NCI-H526 treated with DMSO at 0.1 percent for 48 hours (cell line): Measurements from ENCODE around the gene C11orf86.
"Not testable (repeated sequence)": the region's sequence is repeated elsewhere in the genome, so short reads cannot be mapped to it uniquely, and the experiment has no call there.

Experiments used
- DNase-seq: peaks from one replicate; lab custom pipeline; 2025; lab: John Stamatoyannopoulos, UW

C11orf86 gene, protein sequence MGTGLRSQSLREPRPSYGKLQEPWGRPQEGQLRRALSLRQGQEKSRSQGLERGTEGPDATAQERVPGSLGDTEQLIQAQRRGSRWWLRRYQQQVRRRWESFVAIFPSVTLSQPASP

DNA sequence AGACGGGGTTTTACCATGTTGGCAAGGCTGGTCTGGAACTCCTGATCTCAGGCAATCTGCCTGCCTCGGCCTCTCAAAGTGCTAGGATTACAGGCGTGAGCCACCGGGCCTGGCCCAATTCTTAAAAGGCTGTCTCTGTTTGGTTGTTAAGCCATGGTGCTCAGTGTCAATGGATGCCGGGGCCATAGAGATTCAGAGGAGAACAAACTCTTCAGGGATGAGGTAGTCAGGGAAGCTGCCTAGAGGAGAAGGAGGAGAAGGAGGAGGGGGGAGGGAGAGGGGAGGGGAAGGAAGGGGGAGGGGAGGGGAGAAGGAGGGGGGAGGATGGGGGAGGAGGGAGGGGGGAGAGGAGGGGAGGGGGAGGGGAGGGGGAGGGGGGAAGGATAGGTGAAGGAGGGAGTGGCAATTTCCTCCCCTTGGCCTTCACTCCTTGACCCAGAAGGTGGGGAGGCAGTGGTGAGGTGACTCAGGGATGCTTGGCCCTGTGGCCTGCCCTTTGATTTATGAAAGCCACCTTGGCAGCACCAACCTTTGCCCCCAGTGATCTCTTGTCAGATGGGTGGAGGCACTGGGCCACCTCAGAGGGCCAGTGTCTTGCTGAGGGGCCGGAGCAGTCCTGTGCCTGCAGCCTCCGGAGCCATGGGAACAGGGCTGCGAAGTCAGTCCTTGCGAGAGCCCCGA lies at the start of gene C11orf86:
TSS of gene C11orf86 (plus strand) at position 581 of the 681 bp plus-strand sequence. CDS start at position 640, 59 bp downstream.
- DNase-seq, result no peak

DNA sequence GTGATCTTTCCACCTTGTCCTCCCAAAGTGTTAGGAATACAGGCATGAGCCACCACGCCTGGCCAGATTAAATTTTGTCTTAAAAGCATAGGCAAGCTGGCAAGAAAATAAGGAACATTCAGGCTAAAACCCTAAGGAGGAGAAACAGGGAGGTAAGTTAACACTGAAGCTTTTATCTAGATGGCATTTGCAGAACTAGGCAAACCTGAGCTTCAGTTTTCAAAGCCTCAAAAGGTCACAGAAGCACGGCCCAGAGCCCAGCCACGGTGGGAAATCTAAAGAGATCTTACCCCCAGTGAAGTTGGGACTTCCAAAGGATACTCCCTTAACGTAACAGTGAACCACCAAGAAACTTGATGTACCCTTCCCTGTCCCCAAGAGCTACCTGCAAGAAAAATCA lies 45.4 kb upstream of the C11orf86 start:
- DNase-seq, result no peak

DNA sequence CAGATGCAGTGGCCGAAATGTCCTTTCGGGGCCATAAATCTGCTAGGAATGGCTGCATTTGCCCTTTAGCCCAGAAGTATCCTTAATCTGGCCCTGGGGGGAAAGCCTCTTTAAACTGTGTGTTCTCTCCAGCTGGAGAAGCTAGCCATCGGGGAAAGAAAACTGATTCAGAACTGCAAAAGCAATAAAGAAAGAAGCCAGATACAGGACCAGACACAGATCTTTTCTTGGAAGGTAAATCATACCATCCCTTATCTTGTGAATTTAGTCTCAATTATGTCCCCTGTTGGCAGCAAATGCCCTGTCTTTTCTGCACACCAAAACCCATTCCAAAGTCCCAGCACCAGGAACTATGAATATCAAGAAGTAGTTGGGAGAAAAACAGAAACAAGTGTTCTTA lies 42.6 kb upstream of the C11orf86 start:
- no peak for DNase-seq

DNA sequence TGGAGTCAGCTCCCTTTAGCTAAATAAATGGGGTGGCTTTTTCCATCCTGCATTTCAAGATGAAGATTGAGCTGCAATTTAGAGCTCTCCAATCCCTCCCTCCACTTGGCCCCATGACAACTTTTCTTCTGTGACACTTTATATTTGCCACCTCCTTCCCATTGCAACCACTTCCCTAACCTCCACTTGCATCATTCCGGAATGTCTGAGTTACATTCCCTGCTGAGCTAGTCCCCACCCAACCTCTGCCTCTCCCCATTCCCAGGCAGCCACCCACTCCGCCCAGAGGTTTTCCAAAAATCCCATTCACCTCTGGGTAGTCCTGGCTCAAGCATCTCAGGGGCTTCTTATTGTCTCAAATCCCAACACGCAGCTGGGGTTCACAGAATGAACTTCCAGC lies 41.6 kb upstream of the C11orf86 start:
- DNase-seq, result no peak

DNA sequence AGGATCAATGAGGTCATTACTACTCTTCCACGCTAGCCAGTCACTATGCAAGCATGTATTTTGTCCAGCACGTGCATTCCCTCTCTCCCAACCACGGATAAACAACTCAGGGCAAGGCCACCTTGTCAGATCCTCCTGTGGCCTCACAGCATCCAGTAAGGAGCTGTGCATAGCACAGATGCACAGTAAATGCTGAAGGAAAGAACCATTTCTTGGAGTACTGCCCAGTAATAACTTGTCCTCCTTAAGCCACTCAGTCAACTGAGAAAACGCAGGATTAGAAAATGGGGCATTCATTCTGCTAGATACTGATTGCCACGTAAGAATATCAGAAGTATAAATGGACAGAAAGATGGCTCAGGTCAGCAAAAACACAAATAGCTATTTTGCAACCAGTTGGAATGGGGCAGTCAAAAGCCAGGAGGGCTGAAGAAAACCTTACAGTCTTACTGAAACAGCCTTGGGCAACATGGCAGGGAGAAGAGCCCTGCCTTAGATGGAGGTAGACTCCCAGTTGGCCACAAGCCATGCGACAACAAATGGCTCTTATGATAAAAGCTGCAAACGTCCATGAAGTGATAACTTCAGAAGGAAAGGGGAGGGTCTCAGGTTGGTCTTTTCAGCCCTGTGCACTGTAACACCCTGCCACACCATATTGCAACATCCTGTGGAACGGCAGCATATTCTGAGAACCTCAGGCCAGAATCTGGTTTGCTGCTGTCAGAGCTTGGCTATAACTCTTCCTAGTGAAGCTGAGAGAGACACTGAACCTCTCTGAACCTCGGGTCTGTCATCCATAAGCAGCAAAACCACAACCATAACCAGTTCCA lies 39.9 kb upstream of the C11orf86 start:
- DNase-seq, result no peak

DNA sequence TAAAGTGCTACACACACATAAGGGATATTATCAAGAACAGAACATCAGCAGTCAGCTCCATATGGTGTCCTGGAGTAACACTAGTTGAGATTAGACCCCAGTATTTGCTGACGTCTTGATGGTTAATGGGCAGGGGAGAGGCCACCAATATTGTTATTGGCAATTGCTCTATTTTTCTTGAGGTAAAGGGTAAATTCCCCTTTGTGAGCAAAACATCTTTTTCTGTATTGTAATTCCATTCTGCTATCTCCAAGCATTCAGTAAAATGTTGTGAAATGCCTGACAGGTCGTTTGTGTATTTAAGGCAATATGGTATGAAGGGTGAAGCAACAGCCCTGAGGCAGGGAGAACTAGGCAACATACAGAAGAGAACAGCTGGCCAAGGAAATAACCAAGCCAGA lies 38.8 kb upstream of the C11orf86 start:
- no peak for DNase-seq

DNA sequence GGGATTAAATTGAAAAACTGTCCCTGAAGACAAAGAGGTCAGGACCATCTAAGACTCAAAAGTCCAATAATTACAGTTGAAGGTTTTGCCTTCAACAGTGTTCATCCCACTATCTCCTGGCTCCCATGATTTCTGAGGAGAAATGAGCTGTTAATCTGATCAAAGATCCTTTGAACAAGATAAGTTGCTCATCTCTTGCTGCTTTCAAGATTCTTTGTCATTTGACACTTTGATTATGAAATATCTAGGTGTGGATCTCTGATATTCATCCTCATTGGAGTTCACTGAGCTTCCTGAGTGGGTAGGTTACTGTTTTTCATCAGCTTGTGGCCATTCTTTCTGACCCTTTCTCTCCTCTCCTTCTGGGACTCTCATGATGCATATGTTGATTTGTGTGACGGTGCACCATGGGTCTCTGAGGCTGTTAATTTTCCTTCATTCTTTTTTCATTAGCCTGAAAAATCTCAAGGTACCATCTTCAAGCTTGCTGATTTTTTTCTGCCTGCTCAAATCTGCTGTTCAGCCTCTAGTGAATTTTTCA lies 37.8 kb upstream of the C11orf86 start:
- DNase-seq, result no peak

DNA sequence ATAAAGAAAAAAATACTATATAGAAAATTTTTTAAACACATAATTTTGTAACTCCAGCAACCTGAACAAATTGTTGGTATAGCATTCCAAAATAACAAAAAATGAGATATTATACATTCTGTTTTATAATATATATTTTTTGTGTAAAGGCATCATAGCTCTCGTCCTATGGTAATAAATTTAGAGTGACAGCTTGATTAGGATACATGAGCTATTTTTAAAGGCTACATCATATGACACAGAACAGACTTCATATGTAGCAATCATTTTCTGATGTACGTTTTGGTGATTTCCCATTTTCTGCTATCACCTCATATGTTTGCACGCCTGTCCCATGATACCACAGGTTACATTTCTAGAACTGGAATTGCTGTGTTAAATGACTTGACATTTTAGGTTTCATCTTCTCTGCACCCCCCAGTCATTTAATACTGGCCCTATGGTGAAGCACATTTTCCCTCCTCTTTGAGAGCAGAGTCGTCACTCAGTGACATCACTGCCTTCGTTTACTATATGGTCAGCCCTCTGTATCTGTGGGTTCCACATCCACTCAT lies 36.4 kb upstream of the C11orf86 start:
- DNase-seq, result no peak

DNA sequence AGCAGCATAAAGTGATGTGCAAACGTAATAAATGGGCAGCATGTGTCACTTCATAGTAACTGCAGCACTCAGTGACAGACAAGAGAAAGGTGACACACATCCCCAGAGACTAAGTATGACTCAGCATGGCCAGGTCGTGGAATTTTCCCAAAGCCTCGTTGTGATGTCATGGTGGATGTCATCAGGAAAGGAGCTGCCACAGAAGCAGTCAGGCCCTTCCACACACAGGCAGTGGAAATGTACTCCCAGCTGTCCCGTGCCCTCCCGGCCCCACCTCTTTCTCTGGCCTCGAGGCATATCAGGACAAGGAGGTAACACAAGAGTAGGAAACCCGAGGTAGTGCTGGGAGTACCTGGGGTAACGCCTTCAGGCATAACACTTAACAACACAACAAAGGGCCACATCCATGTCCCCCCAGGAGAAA lies 25.0 kb upstream of the C11orf86 start:
- DNase-seq, result no peak

DNA sequence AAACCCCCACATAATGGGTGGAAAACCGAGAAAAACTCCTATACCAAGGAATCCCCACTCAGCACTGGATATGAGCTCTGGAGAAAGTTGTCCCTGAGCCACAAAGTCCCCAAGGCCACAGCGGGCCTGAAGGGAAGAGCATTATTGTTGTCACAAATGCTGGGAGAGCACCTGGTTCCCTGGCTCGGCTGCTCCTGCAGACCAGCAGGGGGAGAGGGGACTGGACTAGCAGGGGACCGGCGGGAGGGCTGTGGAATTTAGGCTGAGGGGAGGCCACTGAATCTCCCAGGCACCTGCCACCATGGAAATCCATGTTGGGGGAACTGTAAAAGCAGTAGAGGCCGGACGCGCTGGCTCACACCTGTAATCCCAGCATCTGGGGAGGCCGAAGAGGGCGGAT lies 24.0 kb upstream of the C11orf86 start:
- no peak for DNase-seq

DNA sequence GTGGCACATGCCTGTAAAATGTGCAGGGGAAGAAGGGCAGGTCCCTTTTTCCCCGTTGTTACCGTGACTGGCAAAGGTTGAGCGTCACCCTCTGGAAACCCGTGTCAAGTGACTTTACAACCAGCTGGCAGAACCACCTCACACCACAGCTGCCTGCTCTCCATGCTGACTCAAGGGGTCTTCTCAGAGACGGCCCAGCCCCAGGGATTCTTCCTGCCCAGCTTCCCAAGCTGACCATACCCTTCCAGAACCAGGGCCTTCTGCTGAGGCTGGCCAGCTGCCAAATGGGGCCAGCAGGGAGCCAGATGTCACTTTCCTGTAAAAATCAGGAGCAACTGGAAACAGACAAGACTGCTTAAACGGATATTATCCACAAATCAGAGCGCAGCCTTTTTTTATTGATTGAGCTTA lies 23.2 kb upstream of the C11orf86 start:
- no peak for DNase-seq

DNA sequence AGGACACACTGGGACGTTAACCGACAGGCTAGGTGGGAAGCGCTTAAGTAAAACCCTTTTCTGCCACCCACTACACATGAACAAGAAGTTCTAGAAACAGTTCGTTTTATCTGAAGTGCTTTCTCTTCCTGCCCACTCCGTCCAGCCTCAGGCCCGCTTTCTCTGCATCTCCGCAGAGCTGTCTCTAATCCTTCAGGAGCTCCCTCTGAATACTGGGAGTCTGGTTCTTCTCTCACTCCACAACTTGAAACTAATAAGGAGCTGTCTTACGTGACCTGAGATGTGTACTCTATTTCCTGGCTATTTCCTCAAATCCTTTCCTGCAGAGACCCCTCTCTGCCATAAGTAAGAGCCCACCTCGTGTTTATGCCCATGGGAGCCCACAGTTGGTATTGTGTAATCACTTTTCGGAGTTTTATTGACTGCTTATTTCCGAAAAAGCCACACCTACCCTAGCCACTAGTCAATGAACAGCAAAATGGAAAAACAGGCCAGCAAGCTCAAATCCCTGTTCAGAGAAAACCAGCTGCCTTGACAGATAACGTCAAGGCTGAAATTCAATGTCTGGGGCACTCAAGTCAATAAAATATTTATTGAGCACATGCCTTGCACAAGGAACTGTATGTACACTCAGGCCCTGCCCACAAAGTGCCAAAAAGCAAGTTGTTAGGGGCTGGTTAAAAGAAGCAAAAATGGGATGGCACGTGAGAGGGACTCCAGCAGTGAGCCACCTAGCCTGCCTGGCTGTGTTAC lies 21.8 kb upstream of the C11orf86 start:
- DNase-seq, result no peak

DNA sequence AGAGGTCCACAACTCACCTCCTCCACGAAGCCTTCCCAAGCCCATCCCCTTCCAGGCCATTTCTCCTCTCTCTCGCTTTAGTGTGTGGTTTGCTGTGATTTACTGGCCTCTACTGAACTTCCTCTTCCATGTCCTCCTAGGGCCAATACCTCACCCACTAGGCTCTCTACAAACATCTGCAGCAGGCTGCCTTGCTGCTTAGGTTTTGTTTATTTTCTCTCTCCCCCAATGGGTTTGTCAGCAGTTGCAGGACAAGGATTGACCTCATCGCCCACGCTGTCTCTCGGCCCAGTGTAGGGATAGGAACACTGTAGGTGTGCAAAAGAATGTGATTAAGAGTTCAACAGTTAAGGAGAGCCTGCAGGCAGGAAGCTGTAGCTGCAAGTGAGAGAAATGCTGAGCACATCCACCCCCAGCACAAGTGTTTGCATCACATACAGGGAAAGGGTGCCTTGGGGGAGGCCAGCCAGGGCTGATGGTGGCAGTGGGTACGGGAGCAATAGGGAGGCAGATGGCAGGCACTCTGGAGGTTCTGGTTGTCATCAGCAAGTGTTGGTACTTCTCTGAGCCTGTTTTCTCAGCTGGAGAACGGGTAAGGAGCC lies 18.3 kb upstream of the C11orf86 start:
- DNase-seq, result no peak

DNA sequence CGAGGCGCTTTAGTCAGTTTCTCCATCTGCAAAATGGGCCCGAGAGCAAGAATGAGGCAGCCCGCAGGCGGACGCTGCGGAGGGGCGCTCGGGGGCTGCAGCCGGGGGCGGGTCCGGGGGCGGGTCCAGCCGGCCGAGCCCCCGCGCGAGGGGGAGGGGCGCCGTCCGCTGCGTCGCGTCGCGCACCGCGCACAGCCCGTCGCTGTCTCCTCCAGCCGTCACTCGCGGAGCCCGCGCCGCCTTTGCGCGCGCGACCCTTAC lies 17.2 kb upstream of the C11orf86 start:
- DNase-seq, result no peak

DNA sequence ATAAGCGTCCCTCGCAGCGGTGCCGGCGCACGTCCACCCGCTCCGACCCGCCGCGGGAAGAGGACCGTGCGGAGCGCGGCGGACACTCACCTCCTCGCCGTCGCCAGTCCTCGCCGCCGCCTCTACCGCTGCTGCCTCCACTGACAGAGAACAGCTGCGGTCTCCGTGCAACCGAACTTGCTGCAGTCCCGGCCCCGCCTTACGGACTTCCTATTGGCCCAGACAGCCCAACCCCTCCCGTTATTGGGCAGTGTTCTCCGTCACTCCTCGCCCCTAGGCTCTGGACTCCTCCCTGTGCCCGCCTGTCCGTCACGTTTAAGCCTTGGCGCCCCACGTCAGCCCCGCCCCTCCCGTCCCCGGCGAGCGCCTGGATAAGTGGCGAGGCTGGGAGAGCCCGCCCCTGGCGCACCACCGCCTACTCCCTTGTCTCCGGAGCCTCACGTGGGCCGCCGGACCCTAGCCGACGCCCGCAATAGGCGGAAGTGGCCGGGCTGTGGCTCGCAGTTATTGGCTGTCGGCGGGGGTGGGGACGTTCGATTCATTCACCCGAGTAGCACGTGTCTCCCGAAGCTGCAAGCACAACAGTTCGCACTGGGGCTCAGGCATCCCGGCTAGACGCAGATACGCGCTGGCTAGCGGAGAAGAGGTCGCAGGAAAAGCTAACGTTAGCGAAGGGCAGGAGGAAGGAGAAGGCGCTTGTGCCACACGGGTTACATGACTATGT lies 16.7 kb upstream of the C11orf86 start, which contains the start of gene PC:
TSS of gene PC (minus strand) at position 152 of the 724 bp plus-strand sequence. CDS start 86,224 bp downstream, outside the sequence.
- peak; percentile 100 for DNase-seq

DNA sequence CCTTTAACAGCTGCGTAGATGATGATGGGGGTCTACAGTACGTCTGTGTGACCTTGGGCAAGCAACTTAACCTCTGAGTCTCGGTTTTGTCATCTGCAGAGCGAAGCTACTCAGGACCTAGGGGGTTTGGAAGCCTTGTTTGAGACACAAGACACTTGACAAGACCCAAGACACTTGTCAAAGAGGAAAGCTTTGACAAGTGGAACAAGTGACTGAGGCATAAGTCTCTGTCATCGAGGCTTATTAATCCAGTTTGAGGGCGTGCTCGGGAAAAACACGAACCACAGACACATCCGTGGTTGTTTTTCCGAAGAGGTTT lies 16.2 kb upstream of the C11orf86 start:
- no peak for DNase-seq

DNA sequence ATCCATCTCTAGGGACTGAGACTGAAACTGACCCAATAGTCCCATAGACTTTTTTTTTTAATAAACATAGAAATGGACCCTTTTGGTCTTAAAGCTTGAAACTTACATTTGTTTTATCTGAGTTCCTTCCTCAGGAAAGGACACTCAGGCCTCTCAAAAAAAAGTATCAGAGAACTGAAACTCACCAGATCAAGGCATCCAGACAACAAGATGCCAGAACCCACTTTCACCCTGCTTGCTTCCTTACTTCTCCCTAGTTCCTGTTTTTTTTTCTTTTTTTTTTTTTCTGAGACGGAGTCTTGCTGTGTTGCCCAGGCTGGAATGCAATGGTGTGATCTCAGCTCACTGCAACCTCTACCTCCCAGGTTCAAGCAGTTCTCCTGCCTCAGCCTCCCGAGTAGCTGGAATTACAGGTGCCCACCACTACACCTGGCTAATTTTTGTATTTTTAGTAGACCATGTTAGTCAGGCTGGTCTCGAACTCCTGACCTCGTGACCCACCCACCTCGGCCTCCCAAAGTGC lies 13.4 kb upstream of the C11orf86 start:
- not testable (repeated sequence) for DNase-seq

DNA sequence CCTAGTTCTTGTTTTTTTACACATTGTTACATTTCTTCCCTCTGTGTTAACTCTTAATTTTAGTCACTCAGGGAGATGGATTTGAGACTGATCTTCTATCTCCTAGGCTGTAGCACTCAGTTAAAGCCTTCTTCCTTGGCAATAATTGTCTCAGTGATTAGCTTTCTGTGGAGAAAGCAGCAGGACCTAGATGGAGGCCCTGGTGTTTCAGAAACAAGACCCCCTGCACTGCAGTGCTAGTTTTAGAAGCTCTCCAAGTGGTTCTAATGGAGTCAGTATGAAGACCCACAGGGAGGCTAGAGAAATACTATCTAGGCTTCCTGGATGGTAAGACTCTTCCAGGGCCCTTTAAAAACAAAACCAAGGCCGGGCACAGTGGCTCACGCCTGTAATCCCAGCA lies 12.9 kb upstream of the C11orf86 start:
- DNase-seq, result no peak

DNA sequence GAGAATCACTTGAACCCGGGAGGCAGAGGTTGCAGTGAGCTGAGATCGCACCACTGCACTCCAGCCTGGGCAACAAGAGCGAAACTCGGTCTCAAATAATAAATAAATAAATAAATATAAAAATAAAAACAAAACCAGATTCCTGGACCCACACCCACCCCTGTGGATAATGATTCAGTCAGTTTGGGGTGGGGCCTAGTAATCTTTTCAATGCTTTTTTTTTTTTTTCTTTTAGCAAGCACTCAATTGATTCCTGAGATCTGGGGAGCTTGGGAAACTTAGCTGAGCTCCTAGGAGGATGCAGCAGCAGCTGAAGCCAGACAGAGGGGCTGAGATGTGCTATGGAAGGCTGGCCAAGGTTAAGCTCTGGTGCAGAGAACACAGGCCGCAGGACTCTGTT lies 12.3 kb upstream of the C11orf86 start:
- no peak for DNase-seq

DNA sequence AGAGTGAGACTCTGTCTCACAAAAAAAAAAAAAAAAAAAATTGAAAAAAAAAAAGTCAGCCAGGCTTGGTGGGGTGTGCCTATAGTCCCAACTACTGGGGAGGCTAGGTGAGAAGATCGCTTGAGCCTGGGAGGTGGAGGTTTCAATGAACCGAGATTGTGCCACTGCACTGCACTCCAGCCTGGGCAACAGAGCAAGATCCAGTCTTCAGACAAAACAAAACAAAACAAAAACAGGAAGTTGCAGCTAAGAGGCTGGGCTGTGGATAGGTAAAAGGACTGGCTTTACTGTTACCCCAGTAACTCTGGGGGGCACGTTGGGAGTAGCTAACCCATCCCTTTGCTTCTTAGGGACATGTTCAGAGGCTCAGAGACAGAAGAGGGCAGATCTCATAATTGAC lies 10.6 kb upstream of the C11orf86 start:
- no peak for DNase-seq

DNA sequence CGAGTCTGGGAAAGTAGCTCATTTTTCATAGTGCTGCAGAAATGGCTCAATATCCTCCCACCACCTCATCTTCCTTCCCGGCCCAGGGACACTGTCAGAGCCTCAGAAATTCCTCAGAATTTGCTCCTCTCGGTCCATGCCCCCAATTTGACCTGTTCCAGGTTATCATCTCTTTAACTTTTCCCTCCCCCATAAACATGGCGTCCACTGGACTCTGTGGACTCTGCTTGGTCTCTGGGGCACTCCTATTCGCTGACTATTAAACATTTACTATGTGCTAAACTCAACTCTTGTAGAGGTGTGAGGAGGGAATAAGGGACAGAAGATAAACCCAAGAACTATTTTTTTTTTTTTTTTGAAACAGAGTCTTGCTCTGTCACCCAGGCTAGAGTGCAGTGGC lies 8.8 kb upstream of the C11orf86 start:
- DNase-seq, result no peak
